ENCODE results near the gene TRABD2B. TPM values are rescaled to one million over a fixed set of nuclear protein-coding genes. Genes with fewer than 3 reads are reported as not detected.

The TRABD2B gene
- total and polyA plus RNA-seq, 2 of the 13 experiments (the other 11 are each of a cell fraction or from before 2014, with no cell fraction given): 0.04 TPM; not detected in 1

GRCh38 chr1:47865881-47866535 lies 131.2 kb downstream of the TRABD2B start (continued):
- no peak for TF ChIP-seq TCF12 (IDR thresholded peaks at IDR 0.05)
- TF ChIP-seq TCF12 (CRISPR knock-in tag; IDR thresholded peaks at IDR 0.05): no peak
- no peak for TF ChIP-seq PRMT3 (CRISPR knock-in tag; IDR thresholded peaks at IDR 0.05; ENCODE audit: borderline replicate concordance, low read depth)
- no peak for TF ChIP-seq CREB1 (IDR thresholded peaks at IDR 0.05)
- TF ChIP-seq CREB1 (CRISPR knock-in tag; IDR thresholded peaks at IDR 0.05): peak; percentile 52; the same call in 1 of the 2 replicates
- TF ChIP-seq ZBTB2 (CRISPR knock-in tag; IDR thresholded peaks at IDR 0.05; ENCODE audit: low read depth): no peak
- no peak; the same call in 1 of the 2 replicates for TF ChIP-seq GATAD1 (CRISPR knock-in tag; IDR thresholded peaks at IDR 0.05)
- no peak; the same call in 1 of the 2 replicates for TF ChIP-seq FOXK1 (CRISPR knock-in tag; IDR thresholded peaks at IDR 0.05; ENCODE audit: borderline replicate concordance, low read depth)
- no peak for TF ChIP-seq MTF1 (CRISPR knock-in tag; IDR thresholded peaks at IDR 0.05)
- TF ChIP-seq ZNF784 (CRISPR knock-in tag; IDR thresholded peaks at IDR 0.05; ENCODE audit: borderline replicate concordance): no peak
- TF ChIP-seq YY1 (IDR thresholded peaks at IDR 0.05; ENCODE audit: insufficient read depth, insufficient replicate concordance, low read depth, low read length): no peak
- TF ChIP-seq GPN1 (CRISPR knock-in tag; IDR thresholded peaks at IDR 0.05; ENCODE audit: borderline replicate concordance): no peak
- TF ChIP-seq ZNF850 (CRISPR knock-in tag; conservative IDR thresholded peaks at IDR 0.05): 0 out of 2 replicates have a peak, but pooled peaks have one; percentile 20
- TF ChIP-seq HMG20A (CRISPR knock-in tag; IDR thresholded peaks at IDR 0.05; ENCODE audit: borderline replicate concordance): no peak
- no peak for TF ChIP-seq ZNF879 (CRISPR knock-in tag; IDR thresholded peaks at IDR 0.05)
- TF ChIP-seq ZMYM4 (CRISPR knock-in tag; IDR thresholded peaks at IDR 0.05): 0 out of 2 replicates have a peak, but pooled peaks have one; percentile 31
- TF ChIP-seq NKX3-1 (CRISPR knock-in tag; IDR thresholded peaks at IDR 0.05): no peak
- no peak for TF ChIP-seq MNT (IDR thresholded peaks at IDR 0.05)
- TF ChIP-seq RBFOX2 (IDR thresholded peaks at IDR 0.05; ENCODE audit: low read depth, low read length): 0 out of 2 replicates have a peak, but pooled peaks have one; percentile 33
- TF ChIP-seq ZBTB43 (CRISPR knock-in tag; conservative IDR thresholded peaks at IDR 0.05): peak; percentile 72
- no peak for TF ChIP-seq ZNF34 (CRISPR knock-in tag; IDR thresholded peaks at IDR 0.05; ENCODE audit: borderline replicate concordance)
- TF ChIP-seq MXD1 (CRISPR knock-in tag; IDR thresholded peaks at IDR 0.05): 0 out of 2 replicates have a peak, but pooled peaks have one; percentile 38
- no peak for TF ChIP-seq TCF7 (IDR thresholded peaks at IDR 0.05; ENCODE audit: low read depth)
- TF ChIP-seq FOXP1 (IDR thresholded peaks at IDR 0.05): no peak
- peak; percentile 19; the same call in 1 of the 2 replicates for TF ChIP-seq FOXP1 (CRISPR knock-in tag; IDR thresholded peaks at IDR 0.05)
- TF ChIP-seq ZNF788 (CRISPR knock-in tag; IDR thresholded peaks at IDR 0.05; ENCODE audit: borderline replicate concordance): no peak
